Peyer's patch (tissue), 4 donors: ENCODE measurements around the gene PLEKHH1.

ENCODE experiments used
- CTCF ChIP-seq, 6 experiments: fragments of 450-650 bp in 4 of 6; fragments of 200-600 bp in 2 of 6; sonication (generic) in 1 of 6; IDR thresholded peaks; one replicate each; pipeline ENCODE4 v1.5.1; 2017 to 2019; ENCODE audit warnings: antibody characterized with exemption in 6 of 6, mild to moderate bottlenecking in 3 of 6, moderate library complexity in 1 of 6
- POLR2A ChIP-seq, 2 donors: fragments of 450-650 bp; IDR thresholded peaks; one replicate each; pipeline ENCODE4 v1.5.1; 2017; ENCODE audit warnings: antibody characterized with exemption in 2 of 2, mild to moderate bottlenecking in 2 of 2, moderate library complexity in 2 of 2

GRCh38 chr14:67618617-67619063, 85.5 kb downstream of the PLEKHH1 start:
- TF ChIP-seq POLR2A (IDR thresholded peaks at IDR 0.05) (no peak), CTCF (IDR thresholded peaks at IDR 0.05) (peak; percentile 39 to 84 (median 74))
